WTC11 (cell line): Measurements from ENCODE around the gene IFNGR1. TPM values are rescaled to one million over a fixed set of nuclear protein-coding genes. Genes with fewer than 3 reads are reported as not detected.

Experiments
- ATAC-seq: fragments of 200-7000 bp; cut with Tn5 transposase; 2 replicates; pipeline ENCODE4 v1.10.0; 2021; ENCODE audit warnings: mild to moderate bottlenecking, moderate library complexity
- CTCF ChIA-PET: fragments of 300-600 bp; sonication (Branson Sonifier 250); formaldehyde crosslinking; loops from one replicate; lab custom pipeline; 2021; ENCODE audit warnings: antibody characterized with exemption; lab: Charles Lee
- POLR2A ChIA-PET: fragments of 350-600 bp; sonication (Branson Sonifier 250); formaldehyde crosslinking; loops from one replicate; lab custom pipeline; 2021; ENCODE audit warnings: antibody characterized with exemption; lab: Charles Lee
- DNase-seq: peaks from one replicate; pipeline ENCODE4 v3.0.0; 2021; ENCODE audit warnings: low spot score
- H3K27ac Mint-ChIP-seq: 2 replicates; pipeline ENCODE4 v1.8.0; 2021; ENCODE audit warnings: mixed read lengths
- H3K27me3 Mint-ChIP-seq: 2 replicates; pipeline ENCODE4 v1.8.0; 2021; ENCODE audit warnings: low read depth, mild to moderate bottlenecking, moderate library complexity, mixed read lengths
- H3K36me3 Mint-ChIP-seq: 2 replicates; pipeline ENCODE4 v1.8.0; 2021; ENCODE audit warnings: mixed read lengths
- H3K4me1 Mint-ChIP-seq: 2 replicates; pipeline ENCODE4 v1.8.0; 2022; ENCODE audit warnings: mixed read lengths
- H3K4me3 Mint-ChIP-seq: 2 replicates; pipeline ENCODE4 v1.8.0; 2021; ENCODE audit warnings: mild to moderate bottlenecking, moderate library complexity, mixed read lengths
- H3K9me3 Mint-ChIP-seq: 2 replicates; pipeline ENCODE4 v1.8.0; 2021; ENCODE audit warnings: mixed read lengths
- ATF6 ChIP-seq: sonication (generic); formaldehyde crosslinking; IDR thresholded peaks from 2 replicates; pipeline ENCODE4 v1.8.1; 2023; ENCODE audit warnings: mild to moderate bottlenecking, missing genetic modification reagents
- CBFB ChIP-seq: sonication (generic); formaldehyde crosslinking; IDR thresholded peaks from 2 replicates; pipeline ENCODE4 v1.8.1; 2022; ENCODE audit warnings: mild to moderate bottlenecking, low read depth, missing genetic modification reagents
- E2F4 ChIP-seq: sonication (generic); formaldehyde crosslinking; IDR thresholded peaks from 2 replicates; pipeline ENCODE4 v1.8.1; 2022; ENCODE audit warnings: low read depth, mild to moderate bottlenecking, moderate library complexity, missing genetic modification reagents, borderline replicate concordance
- ERG ChIP-seq: fragments of 250-450 bp; sonication (Bioruptor Pico); IDR thresholded peaks from 2 replicates; pipeline ENCODE4 v1.8.0; 2021; ENCODE audit warnings: mild to moderate bottlenecking
- FOXP1 ChIP-seq: sonication (generic); formaldehyde crosslinking; IDR thresholded peaks from 2 replicates; pipeline ENCODE4 v1.8.0; 2022; ENCODE audit warnings: missing genetic modification reagents, mild to moderate bottlenecking, moderate library complexity, borderline replicate concordance
- GTF2I ChIP-seq: fragments of 250-450 bp; sonication (Bioruptor Pico); conservative IDR thresholded peaks from 2 replicates; pipeline ENCODE4 v1.4.0; 2021; ENCODE audit warnings: mild to moderate bottlenecking
- HMGA2 ChIP-seq: fragments of 250-450 bp; sonication (Bioruptor Pico); IDR thresholded peaks from 2 replicates; pipeline ENCODE4 v1.4.0; 2021; ENCODE audit warnings: mild to moderate bottlenecking, moderate library complexity
- IRF1 ChIP-seq: sonication (generic); formaldehyde crosslinking; IDR thresholded peaks from 2 replicates; pipeline ENCODE4 v1.8.0; 2023; ENCODE audit warnings: missing genetic modification reagents
- MAX ChIP-seq: sonication (generic); formaldehyde crosslinking; IDR thresholded peaks from 2 replicates; pipeline ENCODE4 v1.8.0; 2022; ENCODE audit warnings: mild to moderate bottlenecking, missing genetic modification reagents
- PRDM15 ChIP-seq: sonication (generic); formaldehyde crosslinking; IDR thresholded peaks from 2 replicates; pipeline ENCODE4 v1.8.0; 2022; ENCODE audit warnings: missing genetic modification reagents
- ZBTB21 ChIP-seq: sonication (generic); formaldehyde crosslinking; IDR thresholded peaks from 2 replicates; pipeline ENCODE4 v1.8.1; 2023; ENCODE audit warnings: mild to moderate bottlenecking, missing genetic modification reagents, borderline replicate concordance
- ZBTB43 ChIP-seq: sonication (generic); formaldehyde crosslinking; IDR thresholded peaks from 2 replicates; pipeline ENCODE4 v1.8.1; 2023; ENCODE audit warnings: mild to moderate bottlenecking, missing genetic modification reagents
- ZMAT4 ChIP-seq: fragments of 250-450 bp; sonication (Bioruptor Pico); IDR thresholded peaks from 2 replicates; pipeline ENCODE4 v1.9.0; 2021; ENCODE audit warnings: mild to moderate bottlenecking
- ZNF416 ChIP-seq: fragments of 250-450 bp; sonication (Bioruptor Pico); IDR thresholded peaks from 2 replicates; pipeline ENCODE4 v1.9.0; 2021; ENCODE audit warnings: mild to moderate bottlenecking, inconsistent platforms
- ZNF512 ChIP-seq: sonication (generic); formaldehyde crosslinking; IDR thresholded peaks from 2 replicates; pipeline ENCODE4 v1.8.1; 2022; ENCODE audit warnings: missing genetic modification reagents, borderline replicate concordance
- total RNA-seq: library from RNA; stranded (reverse); gene quantifications from 3 replicates; pipeline ENCODE4 v1.2.3, GENCODE V29; 2021

IFNGR1 gene
- total RNA-seq, 1 experiment from 2014 or later: 17.6 TPM

- TF ChIP-seq IRF1 (CRISPR knock-in tag) (no peak), ATF6 (no peak), FOXP1 (no peak), CBFB (no peak), ZNF512 (CRISPR knock-in tag) (no peak), GTF2I (no peak)
- TF ChIP-seq, all 79 proteins: peak for 0
Observed at GRCh38 chr6:137165375-137166246, 53.6 kb downstream of the IFNGR1 start (continued).

GRCh38 chr6:137163732-137164318, 55.4 kb downstream of the IFNGR1 start:
- ChIA-PET POLR2A (no interaction called here), CTCF (no interaction called here)
- Mint-ChIP-seq H3K36me3 (peaks cover 63% of the 10 kb centered on the region), H3K27ac (no peak overlapping the region), H3K4me1 (no peaks in the 10 kb centered on the region), H3K9me3 (peaks cover 91% of the 10 kb centered on the region), H3K27me3 (peaks cover 15% of the 10 kb centered on the region), H3K4me3 (no peak overlapping the region)
- ATAC-seq (no peak), DNase-seq (no peak)
- TF ChIP-seq E2F4 (CRISPR knock-in tag): no peak
- no peak for TF ChIP-seq ZMAT4 (CRISPR knock-in tag)
- TF ChIP-seq PRDM15 (CRISPR knock-in tag): no peak
- TF ChIP-seq ATF6: no peak
- TF ChIP-seq ERG: no peak
- TF ChIP-seq ZBTB21 (CRISPR knock-in tag): no peak
- no peak for TF ChIP-seq ZNF416 (CRISPR knock-in tag)
- TF ChIP-seq MAX (CRISPR knock-in tag): no peak
- TF ChIP-seq ZBTB43 (CRISPR knock-in tag): no peak
- TF ChIP-seq HMGA2: no peak
